Progenitor cell of endocrine pancreas (in vitro differentiated cells): Measurements from ENCODE around the gene SENP3. TPM values are rescaled to one million over a fixed set of nuclear protein-coding genes. Genes with fewer than 3 reads are reported as not detected.

ENCODE experiments used
- DNase-seq: peaks from one replicate; pipeline ENCODE4 v3.0.0; 2021; ENCODE audit warnings: low spot score; ENCODE audit not compliant: unreplicated experiment
- H3K27ac Mint-ChIP-seq: 2 replicates; pipeline ENCODE4 v1.8.0; 2021; ENCODE audit warnings: mild to moderate bottlenecking, moderate library complexity, mixed read lengths
- H3K27me3 Mint-ChIP-seq: 2 replicates; pipeline ENCODE4 v1.8.0; 2021; ENCODE audit warnings: mixed read lengths
- H3K36me3 Mint-ChIP-seq: 2 replicates; pipeline ENCODE4 v1.8.0; 2022; ENCODE audit warnings: mixed read lengths; ENCODE audit not compliant: insufficient read depth
- H3K4me1 Mint-ChIP-seq: 2 replicates; pipeline ENCODE4 v1.8.0; 2021; ENCODE audit warnings: low read depth, mixed read lengths
- H3K4me3 Mint-ChIP-seq: 2 replicates; pipeline ENCODE4 v1.8.0; 2021; ENCODE audit warnings: low read depth, mild to moderate bottlenecking, moderate library complexity, mixed read lengths
- H3K9me3 Mint-ChIP-seq: 2 replicates; pipeline ENCODE4 v1.8.0; 2021; ENCODE audit warnings: low read depth, mixed read lengths
- CTCF ChIP-seq: fragments of 200-600 bp; sonication (generic); IDR thresholded peaks from one replicate; pipeline ENCODE4 v1.5.0; 2021; ENCODE audit warnings: antibody characterized with exemption, mild to moderate bottlenecking; ENCODE audit not compliant: unreplicated experiment
- total RNA-seq: library from RNA; stranded (reverse); gene quantifications from 2 replicates; pipeline ENCODE4 v1.2.1, GENCODE V29; 2021

Gene SENP3
- total RNA-seq, 1 donor from 2014 or later = 62.5 TPM

GRCh38 chr17:7523033-7523432, 38.7 kb upstream of the SENP3 start:
- Mint-ChIP-seq H3K27ac (no peak overlapping the region), H3K9me3 (peaks cover 8% of the 10 kb centered on the region), H3K36me3 (peaks cover 4% of the 10 kb centered on the region), H3K4me3 (no peak overlapping the region), H3K4me1 (no peaks in the 10 kb centered on the region), H3K27me3 (no peaks in the 10 kb centered on the region)
- peak; percentile 40 for TF ChIP-seq CTCF
- no peak for DNase-seq

GRCh38 chr17:7528842-7529241, 32.9 kb upstream of the SENP3 start:
- DNase-seq = no peak
- H3K4me1 Mint-ChIP-seq = peaks cover 8% of the 10 kb centered on the region
- H3K9me3 Mint-ChIP-seq = peaks cover 18% of the 10 kb centered on the region
- peaks cover 11% of the 10 kb centered on the region for H3K36me3 Mint-ChIP-seq
- no peak overlapping the region for H3K27ac Mint-ChIP-seq
- TF ChIP-seq CTCF = no peak
- no peak overlapping the region for H3K4me3 Mint-ChIP-seq
- no peaks in the 10 kb centered on the region for H3K27me3 Mint-ChIP-seq

GRCh38 chr17:7530023-7530900, 31.5 kb upstream of the SENP3 start:
- Mint-ChIP-seq H3K4me3 (no peak overlapping the region), H3K27ac (peak overlapping the region; percentile 59), H3K9me3 (peaks cover 24% of the 10 kb centered on the region), H3K4me1 (peaks cover 8% of the 10 kb centered on the region), H3K27me3 (no peaks in the 10 kb centered on the region), H3K36me3 (peaks cover 11% of the 10 kb centered on the region)
- DNase-seq = no peak
- TF ChIP-seq CTCF = no peak

GRCh38 chr17:7538050-7538449, 23.7 kb upstream of the SENP3 start:
- no peak for TF ChIP-seq CTCF
- H3K27ac Mint-ChIP-seq = no peak overlapping the region
- H3K4me1 Mint-ChIP-seq = peaks cover 5% of the 10 kb centered on the region
- H3K27me3 Mint-ChIP-seq = no peaks in the 10 kb centered on the region
- H3K9me3 Mint-ChIP-seq = peaks cover 16% of the 10 kb centered on the region
- peaks cover 4% of the 10 kb centered on the region for H3K36me3 Mint-ChIP-seq
- DNase-seq = no peak
- no peak overlapping the region for H3K4me3 Mint-ChIP-seq

- H3K27me3 Mint-ChIP-seq = peaks cover 3% of the 10 kb centered on the region
- H3K9me3 Mint-ChIP-seq = peaks cover 15% of the 10 kb centered on the region
- no peak overlapping the region for H3K27ac Mint-ChIP-seq
- H3K4me3 Mint-ChIP-seq = no peak overlapping the region
- DNase-seq = no peak
- TF ChIP-seq CTCF = no peak
- peaks cover 4% of the 10 kb centered on the region for H3K36me3 Mint-ChIP-seq
- H3K4me1 Mint-ChIP-seq = peaks cover 4% of the 10 kb centered on the region
Measured at GRCh38 chr17:7538891-7539545, 22.7 kb upstream of the SENP3 start.
